Ecto neural progenitor cell (in vitro differentiated cells): ENCODE measurements around the gene AFF1.

Source experiments
- DNase-seq: peaks from one replicate; pipeline ENCODE4 v3.0.0-alpha.2; 2018; ENCODE audit warnings: low spot score

Gene AFF1

DNA sequence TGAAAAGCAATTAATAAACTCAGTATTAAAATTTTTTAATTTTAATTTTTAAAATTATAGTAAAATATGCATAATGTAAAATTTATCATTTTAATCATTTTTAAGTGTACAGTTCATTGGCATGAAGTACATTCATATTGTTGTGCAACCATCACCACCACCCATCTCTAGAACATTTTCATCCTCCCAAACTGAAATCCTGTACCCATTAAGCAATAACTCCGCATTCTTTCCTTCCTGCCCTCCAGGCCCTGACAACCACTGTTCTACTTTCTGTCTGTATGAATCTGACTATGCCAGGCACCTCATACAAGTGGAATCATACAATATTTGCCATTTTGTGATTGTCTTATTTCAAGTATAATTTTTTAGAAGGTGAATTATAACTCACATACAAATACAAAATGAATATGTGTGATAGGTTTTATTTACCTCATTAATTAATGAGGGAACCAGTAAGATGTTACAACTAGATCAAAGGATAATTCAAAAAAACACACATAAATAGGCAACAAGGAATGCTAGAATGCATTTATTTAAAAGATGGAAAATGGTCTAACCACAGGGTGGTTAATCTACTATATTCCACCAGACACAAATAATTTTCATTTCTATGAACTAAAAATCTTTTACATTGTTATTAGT is 13.1 kb upstream of the AFF1 start:
- no peak for DNase-seq

DNA sequence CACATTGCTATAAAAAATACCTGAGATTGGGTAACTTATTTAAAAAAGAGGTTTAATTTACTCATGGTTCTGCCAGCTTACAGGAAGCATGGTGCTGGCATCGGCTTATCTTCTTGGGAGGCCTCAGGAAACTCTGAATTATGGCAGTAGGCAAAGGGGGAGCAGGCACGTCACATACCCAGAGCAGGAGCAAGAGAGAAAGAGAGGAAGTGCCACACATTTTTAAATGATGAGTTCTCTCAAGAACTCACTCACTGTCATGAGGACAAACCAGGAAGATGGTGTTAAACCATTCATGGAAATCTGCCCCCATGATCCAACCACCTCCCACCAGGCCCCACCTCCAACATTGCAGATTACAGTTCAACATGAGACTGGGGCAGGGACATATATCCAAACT is 10.0 kb upstream of the AFF1 start:
- DNase-seq, result no peak

- no peak for DNase-seq
Observed at GRCh38 chr4:86926435-86927086, 8.2 kb upstream of the AFF1 start.

DNA sequence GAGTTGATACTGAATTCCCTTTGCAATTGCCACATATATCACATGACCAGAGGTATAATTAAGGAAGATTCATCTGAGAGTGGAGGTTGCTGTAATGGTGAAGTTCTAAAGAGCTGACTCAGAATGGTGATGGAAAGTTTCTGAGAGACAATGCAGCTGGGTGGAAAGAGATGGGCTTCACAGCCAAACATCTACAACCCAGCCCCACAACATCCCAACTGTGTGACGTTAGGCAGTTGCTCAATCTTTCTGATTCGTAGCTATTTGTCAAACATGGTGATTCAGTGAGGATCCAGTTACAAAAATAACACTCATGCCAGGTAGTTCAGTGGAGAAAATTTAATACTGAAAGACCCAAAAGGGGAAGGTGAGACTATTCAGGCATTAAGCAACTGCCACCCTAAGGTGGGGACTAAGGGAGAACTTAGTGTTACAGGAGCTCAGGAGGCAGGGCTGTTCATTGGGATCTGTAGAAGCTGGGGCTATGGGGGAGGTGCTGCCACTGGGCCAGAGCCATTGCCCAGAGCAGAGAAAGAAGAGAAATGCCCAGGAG is 6.9 kb upstream of the AFF1 start:
- no peak for DNase-seq

GRCh38 chr4:86928400-86929255 is 6.2 kb upstream of the AFF1 start:
- no peak for DNase-seq

DNA sequence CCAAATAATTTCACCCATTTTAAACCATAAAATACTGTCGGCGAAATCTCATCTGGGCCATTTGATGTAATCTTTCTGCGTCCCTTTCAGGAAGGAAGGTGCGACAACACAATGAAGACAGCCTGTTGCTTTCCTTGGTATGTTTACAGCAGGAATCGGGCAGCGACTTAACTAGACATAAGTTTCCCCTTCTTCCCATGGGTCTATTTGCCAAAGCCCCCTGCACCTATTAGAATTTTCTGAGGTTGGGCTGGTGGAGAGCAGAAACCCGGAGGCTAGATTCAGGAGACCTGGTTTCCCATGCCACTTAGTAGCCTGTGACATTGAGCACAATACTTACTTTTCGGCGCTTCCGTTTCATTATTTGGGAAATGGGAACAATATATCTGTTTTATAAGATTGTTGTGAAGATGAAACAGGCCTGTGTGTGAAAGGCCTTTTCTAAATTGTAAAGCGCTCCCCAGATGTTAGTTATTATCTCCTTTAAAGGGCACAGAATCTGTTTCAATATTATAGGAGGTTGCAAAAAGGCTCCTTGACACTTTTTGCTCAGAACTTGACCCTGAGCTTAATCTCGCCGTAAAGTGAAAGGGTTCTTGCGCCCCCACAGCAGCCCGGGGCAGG is 552 bp upstream of the AFF1 start:
- no peak for DNase-seq

GRCh38 chr4:86935566-86935852 is 698 bp downstream of the AFF1 start:
- no peak for DNase-seq

GRCh38 chr4:86935853-86936733 is 1.3 kb downstream of the AFF1 start:
- peak; percentile 64 for DNase-seq

- DNase-seq, result no peak
Observed at GRCh38 chr4:86938771-86939520, 4.1 kb downstream of the AFF1 start.

GRCh38 chr4:86939729-86940575 is 5.1 kb downstream of the AFF1 start:
- no peak for DNase-seq

- DNase-seq, result no peak
Observed at GRCh38 chr4:86940920-86941460, 6.2 kb downstream of the AFF1 start.

DNA sequence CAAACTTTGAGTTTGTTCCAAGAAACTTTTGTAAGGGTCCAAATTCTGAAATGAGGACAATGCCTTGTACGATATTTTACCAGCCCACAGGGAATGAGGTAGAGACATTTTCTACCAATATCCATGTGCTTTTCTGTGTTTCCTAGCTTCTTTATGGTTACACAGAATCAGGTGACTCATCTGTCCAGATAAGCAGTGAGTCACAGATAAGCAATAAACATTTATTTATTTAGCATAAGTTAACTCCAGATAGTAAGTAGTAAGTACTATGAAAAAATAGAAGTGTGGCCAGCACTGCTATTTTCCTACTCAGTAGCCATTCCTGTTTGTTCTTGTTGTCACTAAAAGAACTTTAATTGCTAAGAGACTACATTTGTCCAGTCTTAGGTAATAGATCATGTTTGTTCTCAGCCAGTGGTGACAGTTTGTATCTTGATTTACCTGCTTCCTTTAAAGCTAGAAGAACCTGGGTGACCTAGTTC is 7.4 kb downstream of the AFF1 start:
- no peak for DNase-seq

DNA sequence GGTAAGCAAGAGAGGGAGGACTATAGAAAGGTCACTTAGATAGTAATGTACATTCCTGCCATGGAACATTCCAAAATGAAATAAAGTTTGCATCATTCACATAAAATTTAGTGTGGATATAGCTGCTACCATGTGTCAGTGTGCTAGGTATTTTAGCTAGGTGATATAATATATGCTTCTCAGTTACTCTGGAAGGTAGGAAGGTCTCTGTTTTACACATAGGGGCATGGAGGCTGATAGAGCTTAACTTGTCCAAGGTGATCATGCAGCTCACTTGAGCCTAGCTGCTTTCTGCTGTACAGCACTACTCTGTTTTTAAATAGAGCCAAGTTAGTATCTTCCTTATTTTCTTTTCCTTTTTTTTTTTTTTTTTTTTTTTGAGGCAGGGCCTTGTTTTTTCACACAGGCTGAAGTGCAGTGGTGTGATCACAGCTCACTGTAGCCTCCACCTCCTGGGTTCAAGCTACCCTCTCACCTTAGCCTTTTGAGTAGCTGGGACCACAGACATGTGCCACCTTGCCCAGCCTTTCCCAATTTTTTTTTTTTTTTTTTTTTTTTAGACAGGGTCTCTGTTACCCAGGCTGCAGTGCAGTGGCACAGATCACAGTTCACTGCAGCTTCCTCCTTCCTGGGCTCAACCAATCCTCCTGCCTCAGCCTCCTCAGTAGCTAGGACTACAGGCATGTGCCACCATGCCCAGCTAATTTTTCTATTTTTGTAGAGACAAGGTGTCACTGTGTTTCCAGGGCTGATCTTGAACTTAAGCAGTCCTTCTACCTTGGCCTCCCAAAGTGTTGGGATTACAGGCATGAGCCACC is 10.4 kb downstream of the AFF1 start:
- DNase-seq, result no peak

DNA sequence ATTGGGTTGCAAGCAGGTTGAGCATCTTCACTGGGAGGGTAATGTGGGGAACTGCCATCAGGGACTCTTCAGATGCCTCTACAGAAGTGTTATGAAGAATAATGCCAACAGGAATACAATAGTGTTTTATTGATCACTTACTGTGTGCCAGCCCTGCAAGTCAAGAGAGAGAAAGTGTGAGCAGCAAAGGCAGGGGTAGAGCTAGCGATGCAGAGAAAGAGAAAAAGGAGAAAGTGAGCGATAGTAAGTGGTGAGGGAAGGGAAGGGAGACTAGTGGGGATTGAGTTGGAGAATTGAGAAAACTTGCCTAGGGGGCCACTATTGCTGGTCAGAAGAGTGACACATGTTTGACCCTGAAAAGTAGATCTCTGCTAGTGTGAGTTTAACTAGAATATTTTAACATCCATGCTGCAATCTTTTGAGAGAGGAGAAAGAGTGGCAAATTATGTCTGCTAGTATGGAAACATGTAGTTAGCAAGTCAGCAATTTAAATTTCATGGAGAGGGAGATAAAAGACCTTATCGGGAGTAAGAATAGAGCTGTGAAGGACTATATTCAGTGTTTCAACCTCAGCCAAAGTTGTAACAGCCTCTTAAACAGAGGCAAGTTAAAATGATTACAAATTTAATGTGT is 12.2 kb downstream of the AFF1 start:
- no peak for DNase-seq

- DNase-seq, result no peak
Observed at GRCh38 chr4:86947501-86948120, 12.8 kb downstream of the AFF1 start.

- no peak for DNase-seq
Observed at GRCh38 chr4:86948276-86948675, 13.5 kb downstream of the AFF1 start.

DNA sequence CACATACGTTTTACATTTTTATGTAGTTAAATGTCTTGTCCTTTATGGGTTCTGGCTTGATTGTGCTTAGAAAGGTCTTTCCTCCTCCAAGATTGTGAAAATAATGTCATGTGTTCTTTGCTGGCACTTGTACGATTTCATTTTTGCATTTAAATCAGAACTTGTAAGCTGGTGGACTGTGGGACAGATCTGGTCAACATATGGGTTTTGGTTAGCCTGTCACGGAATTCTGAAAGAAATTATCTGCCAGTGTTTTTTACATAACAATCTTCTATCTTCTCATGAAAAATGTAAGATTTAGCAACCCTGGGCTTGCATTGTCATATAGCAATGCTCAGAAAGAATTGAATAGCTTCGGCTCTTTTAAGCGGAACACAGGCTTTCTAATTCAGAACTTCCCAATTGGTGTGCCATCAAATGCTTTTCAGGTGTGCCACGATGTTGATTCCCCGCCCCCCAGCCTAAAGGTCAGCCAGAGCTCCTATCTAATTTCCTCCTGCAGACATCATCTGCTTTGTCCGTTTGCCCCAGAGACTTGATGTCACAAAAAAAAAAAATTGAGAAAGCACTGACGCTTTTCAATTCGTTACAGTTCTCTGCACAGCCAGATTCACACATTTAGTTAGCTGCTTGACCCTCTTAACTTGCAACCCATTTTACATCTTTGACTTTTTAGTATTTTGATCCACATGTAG is 16.2 kb downstream of the AFF1 start:
- DNase-seq, result no peak
